Endometrial microvascular endothelial cells (primary cell): ENCODE results near the gene RAP2C. TPM values are rescaled to one million over a fixed set of nuclear protein-coding genes. Genes with fewer than 3 reads are reported as not detected.

Experiments
- total RNA-seq: library from RNA; depleted of rRNA; stranded (reverse); fragments of >200 nt; gene quantifications from one replicate; pipeline ENCODE4 v1.2.3, GENCODE V29; 2015; ENCODE audit errors: inconsistent ontology term

The RAP2C gene
- total RNA-seq, 1 donor from 2014 or later: 22.5 TPM

Other genes with a start within 250 kb of the RAP2C start
- 10.0 TPM for gene STK26, start 196.1 kb downstream of the RAP2C start, total RNA-seq
- gene FRMD7, start 91.4 kb downstream of the RAP2C start, total RNA-seq: not detected